ENCODE results near the gene ZDHHC13. TPM values are rescaled to one million over a fixed set of nuclear protein-coding genes. Genes with fewer than 3 reads are reported as not detected.

ZDHHC13 gene
- total RNA-seq, 1 experiment from 2014 or later, result 21.8 TPM

- no peak for TF ChIP-seq REST (IDR thresholded peaks at IDR 0.05; ENCODE audit: low read depth)
- no peak for TF ChIP-seq ATF3 (IDR thresholded peaks at IDR 0.05)
- TF ChIP-seq CBX3 (IDR thresholded peaks at IDR 0.05; ENCODE audit: low read depth), result no peak
- TF ChIP-seq EGR1 (IDR thresholded peaks at IDR 0.05; ENCODE audit: low read depth), result no peak
- TF ChIP-seq EZH2phosphoT487 (IDR thresholded peaks at IDR 0.05; ENCODE audit: borderline replicate concordance), result no peak
Measured at GRCh38 chr11:19164881-19165280, 47.9 kb downstream of the ZDHHC13 start (continued).

GRCh38 chr11:19168090-19168489 lies 51.1 kb downstream of the ZDHHC13 start:
- BruUV-seq (replicated peaks), result no TSS peak
- Histone ChIP-seq H3K9me2 (ENCODE audit: insufficient read depth) (no peaks in the 10 kb centered on the region), H3K36me3 (ENCODE audit: control insufficient read depth in 1 of 2, insufficient read depth in 2 of 2, low read length in 2 of 2) (peaks cover 5 to 13% of the 10 kb centered on the region in 2 experiments; a peak in 2 of 4 replicates), H2AFZ (ENCODE audit: low read depth, low read length, poor library complexity, severe bottlenecking) (no peak overlapping the region), H3K9ac (ENCODE audit: low read length) (no peak overlapping the region), H3K4me2 (ENCODE audit: low read length) (no peak overlapping the region), H3K9me3 (ENCODE audit: control insufficient read depth in 1 of 2, insufficient read depth in 1 of 2, low read depth in 1 of 2, low read length in 2 of 2) (no peaks in the 10 kb centered on the region), H3K79me2 (ENCODE audit: insufficient read depth, low read length) (no peaks in the 10 kb centered on the region), H3K27ac (ENCODE audit: low read depth, low read length) (no peak overlapping the region), H3K27me3 (ENCODE audit: insufficient read depth, low read length) (no peaks in the 10 kb centered on the region), H4K20me1 (ENCODE audit: insufficient read depth) (no peaks in the 10 kb centered on the region), H3K4me3 (replicated peaks in 1 of 2; ENCODE audit: low read depth in 1 of 2, low read length in 2 of 2) (no peak overlapping the region), H3K4me1 (ENCODE audit: control insufficient read depth in 1 of 2, insufficient read depth in 2 of 2, low read length in 2 of 2) (no peaks in the 10 kb centered on the region)
- ATAC-seq (no peak), DNase-seq (ENCODE audit: low read depth, low spot score) (no peak)
- ChIA-PET RAD21 (ENCODE audit: low non-redundant PET in 1 of 2, low total read pairs in 2 of 2, uncharacterized antibody in 2 of 2, unreplicated experiment in 2 of 2) (no interaction called here), CTCF (no interaction called here), POLR2A (no interaction called here)
- intact Hi-C loops (cut with micrococcal nuclease), result no loop called here
- TF ChIP-seq CEBPB (IDR thresholded peaks at IDR 0.05; ENCODE audit: low read depth) (no peak), ELF1 (IDR thresholded peaks at IDR 0.05; ENCODE audit: borderline replicate concordance, low read depth) (no peak), EGR1 (IDR thresholded peaks at IDR 0.05; ENCODE audit: low read depth) (no peak), ATF3 (IDR thresholded peaks at IDR 0.05) (no peak), REST (IDR thresholded peaks at IDR 0.05; ENCODE audit: low read depth) (no peak), ZBTB33 (IDR thresholded peaks at IDR 0.05; ENCODE audit: extremely low read depth, insufficient replicate concordance, low read length) (no peak), EZH2phosphoT487 (IDR thresholded peaks at IDR 0.05; ENCODE audit: borderline replicate concordance) (no peak), SIN3A (IDR thresholded peaks at IDR 0.05; ENCODE audit: low read depth) (no peak), YY1 (IDR thresholded peaks at IDR 0.05; ENCODE audit: extremely low read depth, insufficient replicate concordance, low read depth, low read length) (no peak), CTCF (IDR thresholded peaks at IDR 0.05 in 2 of 3, conservative IDR thresholded peaks at IDR 0.05 in 1 of 3; ENCODE audit: borderline replicate concordance in 1 of 3, insufficient read depth in 1 of 3, low read depth in 2 of 3, low read length in 2 of 3) (no peak)

Data from HCT116 (cell line).